ENCODE measurements around the gene GULP1.

The GULP1 gene

DNA sequence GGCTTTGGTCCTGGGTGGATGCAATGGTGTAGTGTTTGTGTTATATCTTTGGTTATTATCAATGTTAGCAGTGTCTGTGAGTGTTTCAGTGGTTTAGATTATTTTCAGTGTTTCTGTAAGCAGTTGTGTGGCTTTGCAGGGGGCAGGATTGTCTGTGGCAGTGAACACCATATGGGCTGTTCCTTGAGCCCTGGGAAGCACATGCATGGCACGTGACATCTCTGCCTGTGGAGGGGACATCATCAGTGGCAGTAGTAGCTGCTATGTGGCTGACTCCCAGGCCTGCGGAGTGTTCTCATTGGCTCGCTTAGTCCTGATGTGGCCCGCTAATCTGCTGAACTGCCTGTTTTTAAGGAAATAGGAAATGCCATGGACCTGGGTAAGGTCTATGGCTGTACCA, 327.5 kb downstream of the GULP1 start:
- Histone ChIP-seq H3K14ac (ENCODE audit: low read length) (no peak overlapping the region), H3K4me1 (ENCODE audit: control insufficient read depth in 2 of 2, insufficient read depth in 1 of 2, low read depth in 1 of 2, low read length in 2 of 2) (no peaks in the 10 kb centered on the region), H3K27me3 (ENCODE audit: control insufficient read depth in 3 of 3, insufficient read depth in 3 of 3, low read depth in 1 of 3, low read length in 3 of 3) (no peaks in the 10 kb centered on the region), H3K23ac (ENCODE audit: low read depth, low read length, poor library complexity) (no peak overlapping the region), H3K9me3 (replicated peaks in 1 of 2; ENCODE audit: control insufficient read depth in 2 of 2, insufficient read depth in 1 of 2, low read depth in 1 of 2, low read length in 2 of 2) (peaks cover 2 to 13% of the 10 kb centered on the region in 2 donors), H2BK15ac (ENCODE audit: low read length) (no peak overlapping the region), H2BK120ac (ENCODE audit: low read depth, low read length) (no peak overlapping the region), H3K9ac (ENCODE audit: low read depth, low read length, poor library complexity) (no peak overlapping the region), H3K36me3 (replicated peaks in 1 of 2; ENCODE audit: control insufficient read depth in 2 of 2, insufficient read depth in 2 of 2, low read length in 2 of 2) (no peaks in the 10 kb centered on the region), H3K79me1 (ENCODE audit: low read depth, low read length) (no peaks in the 10 kb centered on the region), H2AK5ac (ENCODE audit: low read depth, low read length) (no peak overlapping the region), H3K18ac (ENCODE audit: low read length) (no peak overlapping the region), H3K4me3 (ENCODE audit: low read length in 2 of 2) (no peak overlapping the region), H3K27ac (replicated peaks; ENCODE audit: low read length) (no peak overlapping the region), H2AFZ (ENCODE audit: low read length) (no peak overlapping the region), H4K8ac (ENCODE audit: low read depth, low read length) (no peak overlapping the region), H4K91ac (ENCODE audit: low read depth, low read length, poor library complexity) (no peak overlapping the region), H2BK5ac (ENCODE audit: low read length) (no peak overlapping the region), H3K4ac (ENCODE audit: low read length) (no peak overlapping the region), H3K4me2 (ENCODE audit: insufficient read depth, low read length, poor library complexity, severe bottlenecking) (no peak overlapping the region), H2BK12ac (ENCODE audit: low read length) (no peak overlapping the region)
- WGBS, 2 donors (ENCODE audit: extremely low coverage in 2 of 2, insufficient read length in 2 of 2, insufficient replicate concordance in 1 of 2): no CpG with 5 or more reads among the region's 4 CpGs
- DNase-seq (ENCODE audit: low spot score): no peak

DNA sequence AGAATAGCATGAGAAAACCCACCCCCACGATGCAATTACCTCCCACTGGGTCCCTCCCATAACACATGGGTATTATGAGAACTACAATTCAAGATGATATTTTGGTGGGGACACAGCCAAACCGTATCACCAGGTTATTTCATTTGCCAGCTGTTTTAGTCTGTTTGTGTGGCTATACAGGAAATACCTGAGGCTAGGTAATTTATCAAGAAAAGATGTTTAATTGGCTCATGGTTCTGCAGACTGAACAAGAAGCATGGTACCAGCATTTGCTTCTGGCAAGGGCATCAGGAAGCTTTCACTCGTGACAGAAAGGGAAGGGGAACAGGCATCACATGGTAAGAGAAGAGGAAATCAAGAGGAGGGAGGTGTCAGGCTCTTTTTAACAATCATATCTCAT, 329.2 kb downstream of the GULP1 start:
- no peaks in the 10 kb centered on the region for H3K36me3 ChIP-seq (replicated peaks in 1 of 2; ENCODE audit: control insufficient read depth in 2 of 2, insufficient read depth in 2 of 2, low read length in 2 of 2)
- no peak overlapping the region for H2BK12ac ChIP-seq (ENCODE audit: low read length)
- H3K27ac ChIP-seq (replicated peaks; ENCODE audit: low read length): no peak overlapping the region
- H3K4me2 ChIP-seq (ENCODE audit: insufficient read depth, low read length, poor library complexity, severe bottlenecking): no peak overlapping the region
- no peak overlapping the region for H3K4me3 ChIP-seq (ENCODE audit: low read length in 2 of 2)
- no peak overlapping the region for H3K23ac ChIP-seq (ENCODE audit: low read depth, low read length, poor library complexity)
- no peak overlapping the region for H4K8ac ChIP-seq (ENCODE audit: low read depth, low read length)
- H3K14ac ChIP-seq (ENCODE audit: low read length): no peak overlapping the region
- no peak overlapping the region for H4K91ac ChIP-seq (ENCODE audit: low read depth, low read length, poor library complexity)
- H2BK15ac ChIP-seq (ENCODE audit: low read length): no peak overlapping the region
- no peaks in the 10 kb centered on the region for H3K27me3 ChIP-seq (ENCODE audit: control insufficient read depth in 3 of 3, insufficient read depth in 3 of 3, low read depth in 1 of 3, low read length in 3 of 3)
- DNase-seq (ENCODE audit: low spot score): no peak
- no peaks in the 10 kb centered on the region for H3K4me1 ChIP-seq (ENCODE audit: control insufficient read depth in 2 of 2, insufficient read depth in 1 of 2, low read depth in 1 of 2, low read length in 2 of 2)
- H2AFZ ChIP-seq (ENCODE audit: low read length): no peak overlapping the region
- no peak overlapping the region for H3K4ac ChIP-seq (ENCODE audit: low read length)
- peaks cover 2 to 13% of the 10 kb centered on the region in 2 donors for H3K9me3 ChIP-seq (replicated peaks in 1 of 2; ENCODE audit: control insufficient read depth in 2 of 2, insufficient read depth in 1 of 2, low read depth in 1 of 2, low read length in 2 of 2)
- no peaks in the 10 kb centered on the region for H3K79me1 ChIP-seq (ENCODE audit: low read depth, low read length)
- H2BK5ac ChIP-seq (ENCODE audit: low read length): no peak overlapping the region
- H3K18ac ChIP-seq (ENCODE audit: low read length): no peak overlapping the region
- no CpG with 5 or more reads among the region's 3 CpGs for WGBS, 2 donors (ENCODE audit: extremely low coverage in 2 of 2, insufficient read length in 2 of 2, insufficient replicate concordance in 1 of 2)
- H2AK5ac ChIP-seq (ENCODE audit: low read depth, low read length): no peak overlapping the region
- no peak overlapping the region for H3K9ac ChIP-seq (ENCODE audit: low read depth, low read length, poor library complexity)
- no peak overlapping the region for H2BK120ac ChIP-seq (ENCODE audit: low read depth, low read length)

DNA sequence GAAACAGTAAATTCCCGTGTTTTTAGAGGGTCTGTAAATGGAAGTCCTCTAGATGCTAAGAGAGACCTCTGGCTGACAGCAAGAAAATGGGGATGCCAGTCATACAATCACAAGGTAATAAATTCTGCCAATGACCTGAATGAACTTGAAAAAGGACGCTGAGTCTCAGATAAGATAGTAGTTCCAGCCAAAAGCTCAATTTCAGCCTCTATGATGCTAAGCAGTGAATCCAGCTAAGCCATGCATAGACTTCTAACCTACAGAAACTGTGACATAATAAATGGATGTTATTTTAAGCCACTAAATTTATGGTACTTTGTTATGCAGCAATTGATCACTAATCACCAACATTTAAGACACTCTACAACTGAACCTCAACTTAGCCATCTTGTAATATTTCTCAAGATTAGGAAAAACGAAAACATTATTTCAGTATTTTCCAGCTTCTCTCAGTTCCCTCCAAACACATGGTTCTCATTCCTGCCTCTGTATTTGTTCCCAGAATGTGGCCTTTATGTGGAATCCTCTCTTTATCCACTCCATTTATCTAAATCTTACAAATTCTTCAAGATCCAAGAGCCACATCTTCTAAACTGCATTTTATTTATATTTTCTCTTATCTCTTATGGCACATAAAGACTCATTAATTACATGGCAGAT, 331.1 kb downstream of the GULP1 start:
- no peaks in the 10 kb centered on the region for H3K79me1 ChIP-seq (ENCODE audit: low read depth, low read length)
- H2BK12ac ChIP-seq (ENCODE audit: low read length): no peak overlapping the region
- no peak overlapping the region for H4K8ac ChIP-seq (ENCODE audit: low read depth, low read length)
- H4K91ac ChIP-seq (ENCODE audit: low read depth, low read length, poor library complexity): no peak overlapping the region
- H2AFZ ChIP-seq (ENCODE audit: low read length): no peak overlapping the region
- H3K4me3 ChIP-seq (ENCODE audit: low read length in 2 of 2): no peak overlapping the region
- no peak overlapping the region for H3K27ac ChIP-seq (replicated peaks; ENCODE audit: low read length)
- no peak for DNase-seq (ENCODE audit: low spot score)
- H3K4ac ChIP-seq (ENCODE audit: low read length): no peak overlapping the region
- H3K9ac ChIP-seq (ENCODE audit: low read depth, low read length, poor library complexity): no peak overlapping the region
- no peaks in the 10 kb centered on the region for H3K4me1 ChIP-seq (ENCODE audit: control insufficient read depth in 2 of 2, insufficient read depth in 1 of 2, low read depth in 1 of 2, low read length in 2 of 2)
- H2BK5ac ChIP-seq (ENCODE audit: low read length): no peak overlapping the region
- H3K4me2 ChIP-seq (ENCODE audit: insufficient read depth, low read length, poor library complexity, severe bottlenecking): no peak overlapping the region
- H2AK5ac ChIP-seq (ENCODE audit: low read depth, low read length): no peak overlapping the region
- no peak overlapping the region for H2BK15ac ChIP-seq (ENCODE audit: low read length)
- H3K23ac ChIP-seq (ENCODE audit: low read depth, low read length, poor library complexity): no peak overlapping the region
- no peaks in the 10 kb centered on the region for H3K36me3 ChIP-seq (replicated peaks in 1 of 2; ENCODE audit: control insufficient read depth in 2 of 2, insufficient read depth in 2 of 2, low read length in 2 of 2)
- no peak overlapping the region for H3K18ac ChIP-seq (ENCODE audit: low read length)
- H3K9me3 ChIP-seq (replicated peaks in 1 of 2; ENCODE audit: control insufficient read depth in 2 of 2, insufficient read depth in 1 of 2, low read depth in 1 of 2, low read length in 2 of 2): peaks cover 2 to 13% of the 10 kb centered on the region in 2 donors
- H3K27me3 ChIP-seq (ENCODE audit: control insufficient read depth in 3 of 3, insufficient read depth in 3 of 3, low read depth in 1 of 3, low read length in 3 of 3): no peaks in the 10 kb centered on the region
- no peak overlapping the region for H3K14ac ChIP-seq (ENCODE audit: low read length)
- no CpG with 5 or more reads among the region's 3 CpGs for WGBS, 2 donors (ENCODE audit: extremely low coverage in 2 of 2, insufficient read length in 2 of 2, insufficient replicate concordance in 1 of 2)
- H2BK120ac ChIP-seq (ENCODE audit: low read depth, low read length): no peak overlapping the region

DNA sequence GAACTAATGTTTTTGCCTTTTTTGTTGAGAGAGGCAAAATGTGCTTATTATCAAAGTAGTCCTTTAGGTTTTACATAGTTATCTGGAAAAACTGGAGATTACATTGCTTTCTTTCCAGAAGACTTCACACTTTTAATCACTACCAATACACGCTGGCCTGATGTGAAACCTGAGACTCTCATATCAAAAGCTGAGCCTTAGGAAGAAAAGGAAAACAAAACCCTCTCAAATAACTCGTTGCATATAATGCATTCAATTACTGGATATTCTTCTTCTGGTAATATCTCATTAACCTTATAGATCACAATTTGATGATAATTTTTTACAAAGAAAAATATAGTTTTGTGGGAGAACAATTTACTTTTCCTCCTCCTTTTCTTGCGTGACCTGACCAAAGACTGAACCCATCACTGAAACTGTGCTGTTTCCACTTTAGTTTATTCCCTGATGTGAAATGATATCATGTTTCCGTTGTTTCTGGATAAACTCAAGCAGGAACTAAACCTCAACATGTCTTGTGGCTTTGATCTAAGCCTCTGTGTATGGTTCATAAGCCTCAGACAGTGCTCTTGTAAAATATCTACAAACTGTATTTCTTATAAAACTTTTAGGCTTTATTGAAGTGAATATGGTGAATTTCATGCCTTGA, 332.4 kb downstream of the GULP1 start:
- Histone ChIP-seq H3K4me2 (ENCODE audit: insufficient read depth, low read length, poor library complexity, severe bottlenecking) (no peak overlapping the region), H3K4me3 (ENCODE audit: low read length in 2 of 2) (no peak overlapping the region), H4K91ac (ENCODE audit: low read depth, low read length, poor library complexity) (no peak overlapping the region), H2BK5ac (ENCODE audit: low read length) (no peak overlapping the region), H2AFZ (ENCODE audit: low read length) (no peak overlapping the region), H3K36me3 (replicated peaks in 1 of 2; ENCODE audit: control insufficient read depth in 2 of 2, insufficient read depth in 2 of 2, low read length in 2 of 2) (no peaks in the 10 kb centered on the region), H3K4me1 (ENCODE audit: control insufficient read depth in 2 of 2, insufficient read depth in 1 of 2, low read depth in 1 of 2, low read length in 2 of 2) (peaks cover 0 to 6% of the 10 kb centered on the region in 2 donors), H3K27me3 (ENCODE audit: control insufficient read depth in 3 of 3, insufficient read depth in 3 of 3, low read depth in 1 of 3, low read length in 3 of 3) (no peaks in the 10 kb centered on the region), H2BK15ac (ENCODE audit: low read length) (no peak overlapping the region), H3K9me3 (replicated peaks in 1 of 2; ENCODE audit: control insufficient read depth in 2 of 2, insufficient read depth in 1 of 2, low read depth in 1 of 2, low read length in 2 of 2) (peaks cover 2 to 9% of the 10 kb centered on the region in 2 donors), H4K8ac (ENCODE audit: low read depth, low read length) (no peak overlapping the region), H2AK5ac (ENCODE audit: low read depth, low read length) (no peak overlapping the region), H3K14ac (ENCODE audit: low read length) (no peak overlapping the region), H3K79me1 (ENCODE audit: low read depth, low read length) (no peaks in the 10 kb centered on the region), H3K18ac (ENCODE audit: low read length) (no peak overlapping the region), H3K27ac (replicated peaks; ENCODE audit: low read length) (no peak overlapping the region), H3K23ac (ENCODE audit: low read depth, low read length, poor library complexity) (no peak overlapping the region), H3K4ac (ENCODE audit: low read length) (no peak overlapping the region), H3K9ac (ENCODE audit: low read depth, low read length, poor library complexity) (no peak overlapping the region), H2BK120ac (ENCODE audit: low read depth, low read length) (no peak overlapping the region), H2BK12ac (ENCODE audit: low read length) (no peak overlapping the region)
- no peak for DNase-seq (ENCODE audit: low spot score)
- WGBS, 2 donors (ENCODE audit: extremely low coverage in 2 of 2, insufficient read length in 2 of 2, insufficient replicate concordance in 1 of 2): no CpG with 5 or more reads among the region's 4 CpGs

Data from neuronal stem cell (in vitro differentiated cells).